HG03159 (cell line): Measurements from ENCODE around the gene NCK2.
A peak's percentile ranks its signal among the peaks of the same experiment; 100 is the strongest.

Experiments used
- ATAC-seq: cut with Tn5 transposase; IDR thresholded peaks from one replicate; pipeline ENCODE4 v1.9.1; 2021; ENCODE audit warnings: mild to moderate bottlenecking, moderate library complexity; ENCODE audit not compliant: unreplicated experiment

Gene NCK2

DNA sequence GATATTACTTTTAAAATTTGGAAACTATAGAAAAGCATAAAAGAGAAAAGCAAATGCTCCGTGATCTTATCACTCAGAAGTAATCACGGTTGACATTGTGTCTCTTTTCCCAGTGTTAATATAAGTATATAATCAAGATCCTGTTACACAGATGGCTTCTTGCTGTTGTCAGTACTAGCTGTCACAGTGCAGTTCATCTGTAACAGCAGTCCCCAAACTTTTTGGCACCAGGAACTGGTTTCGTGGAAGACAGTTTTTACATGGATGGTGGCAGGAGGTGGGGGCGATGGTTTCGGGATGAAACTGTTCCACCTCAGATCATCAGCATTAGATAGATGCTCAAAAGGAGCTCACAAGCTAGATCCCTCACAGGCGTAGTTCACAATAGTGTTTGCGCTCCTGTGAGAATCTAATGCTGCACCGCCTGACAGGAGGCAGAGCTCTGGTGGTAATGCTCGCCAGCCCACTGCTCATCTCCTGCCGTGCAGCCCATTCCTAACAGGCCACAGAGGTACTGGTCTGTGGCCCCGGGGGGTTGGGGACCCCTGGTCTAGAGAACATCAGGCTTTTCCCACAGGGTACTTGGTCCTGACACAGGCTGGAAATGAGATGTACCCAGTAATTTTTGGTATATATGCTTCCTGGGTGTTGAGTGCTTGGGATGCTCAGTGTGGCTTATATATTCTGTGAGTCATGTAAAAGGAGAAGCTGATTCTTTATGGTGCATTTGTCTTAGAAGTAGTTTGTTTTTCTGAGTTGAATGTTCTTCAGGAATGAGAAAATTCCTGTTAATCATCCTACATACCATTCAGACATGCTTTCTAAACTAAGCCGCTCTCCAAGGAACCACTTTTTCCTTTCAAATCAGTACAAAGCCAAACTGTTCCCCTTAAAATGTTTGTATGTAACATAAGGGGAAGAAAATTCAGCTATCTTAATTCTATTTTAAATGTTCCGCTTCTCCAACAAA is 121.8 kb downstream of the NCK2 start:
- ATAC-seq, result no peak

DNA sequence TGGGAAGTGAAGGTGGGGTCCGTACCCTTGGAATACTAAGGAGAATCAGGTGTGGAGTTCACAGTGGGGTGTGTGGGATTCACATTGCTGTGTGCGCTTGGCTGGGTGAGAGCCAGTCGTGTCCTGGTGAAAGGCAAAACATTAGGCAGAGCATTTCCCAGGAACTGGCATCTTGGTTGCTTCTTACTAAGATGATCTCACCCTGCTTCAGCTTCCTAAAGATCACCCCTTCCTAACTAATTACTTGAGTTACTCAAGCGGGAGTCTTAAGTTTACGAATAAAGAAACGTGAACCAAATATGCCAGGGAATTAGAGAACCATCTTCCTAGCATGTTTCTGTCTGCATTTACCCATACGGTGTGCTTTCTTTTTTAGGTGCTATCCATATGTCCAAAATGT is 122.9 kb downstream of the NCK2 start:
- no peak for ATAC-seq

GRCh38 chr2:105868060-105868459 is 123.3 kb downstream of the NCK2 start:
- no peak for ATAC-seq

DNA sequence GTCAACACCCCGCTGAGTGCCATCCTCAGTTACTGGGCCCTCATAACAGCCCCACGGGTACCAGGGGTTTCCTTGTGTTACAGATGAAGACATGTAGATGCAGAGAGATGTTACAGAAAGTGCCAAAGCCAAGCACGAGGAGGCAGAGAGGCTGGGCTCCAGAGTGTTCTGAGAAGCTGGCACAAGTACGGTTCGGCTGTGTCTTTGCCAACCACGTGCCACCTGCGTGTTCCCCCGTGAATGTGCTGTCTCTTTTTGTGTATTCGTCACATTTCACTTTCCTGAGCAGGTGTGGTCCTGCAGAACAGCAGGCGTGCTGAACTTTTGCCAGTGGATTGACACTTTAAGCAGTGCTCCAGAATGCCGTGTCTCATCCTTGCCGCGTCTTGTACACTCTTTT is 124.6 kb downstream of the NCK2 start:
- ATAC-seq, result no peak

DNA sequence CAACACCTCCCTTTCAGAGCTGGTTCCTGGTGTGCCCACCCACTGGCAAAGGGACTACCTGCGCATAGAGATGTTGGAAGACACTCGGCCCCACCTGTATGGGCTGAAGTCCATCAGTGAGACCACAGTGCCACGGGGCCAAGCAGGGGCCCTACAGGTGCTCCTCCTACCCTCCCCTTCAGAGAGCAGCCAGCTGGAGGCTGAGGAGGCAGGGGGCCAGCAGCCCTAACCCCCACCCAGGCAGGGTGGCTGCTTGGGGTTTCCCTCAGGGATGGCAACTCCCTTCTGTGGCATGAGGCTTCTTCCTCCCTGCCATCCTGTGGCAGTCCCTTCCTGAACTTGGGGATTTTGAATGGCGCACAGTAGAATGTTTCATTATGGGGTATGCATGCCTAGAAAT is 125.3 kb downstream of the NCK2 start:
- ATAC-seq, result no peak

- no peak for ATAC-seq
Observed at GRCh38 chr2:105870858-105871257, 126.1 kb downstream of the NCK2 start.

GRCh38 chr2:105872142-105872728 is 127.5 kb downstream of the NCK2 start:
- ATAC-seq, result no peak

DNA sequence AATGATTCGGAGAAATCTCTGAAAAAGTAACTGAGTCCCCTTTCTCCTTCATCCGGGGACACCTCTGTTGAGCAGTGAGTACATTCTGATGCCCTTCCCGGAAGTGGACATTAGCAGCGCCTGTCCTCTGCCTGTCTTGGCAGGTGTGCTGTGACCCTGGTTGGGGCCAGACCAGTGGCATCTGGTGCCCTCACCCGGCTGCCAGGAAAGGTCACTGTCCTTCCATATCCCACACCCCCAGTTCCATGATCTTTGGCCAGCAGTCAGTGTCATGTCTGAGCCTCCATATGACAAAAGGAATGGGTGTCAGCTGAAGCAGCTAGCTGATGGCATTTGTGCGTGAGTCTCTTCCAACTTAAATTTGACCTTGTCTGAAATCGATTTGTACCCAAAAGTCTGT is 128.1 kb downstream of the NCK2 start:
- no peak for ATAC-seq

DNA sequence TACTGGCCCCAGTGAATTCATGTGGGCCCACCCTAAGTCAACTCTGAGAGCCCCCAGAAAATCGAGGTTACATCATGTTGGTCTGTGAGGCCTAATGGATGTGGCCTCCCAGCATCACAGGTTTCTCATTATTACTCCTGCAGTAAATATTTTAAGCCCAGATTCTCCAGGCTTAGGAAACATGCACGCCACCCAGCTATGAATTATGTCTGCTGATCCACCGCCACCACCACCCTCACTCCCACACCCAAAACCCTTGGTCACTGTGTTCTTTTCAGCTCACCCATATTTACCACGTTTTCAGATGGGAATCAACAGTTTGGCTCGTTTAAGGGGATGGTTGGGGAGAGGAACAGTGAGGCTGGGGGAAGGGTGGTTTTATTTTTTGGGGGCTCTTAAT is 128.6 kb downstream of the NCK2 start:
- ATAC-seq, result peak; percentile 9

DNA sequence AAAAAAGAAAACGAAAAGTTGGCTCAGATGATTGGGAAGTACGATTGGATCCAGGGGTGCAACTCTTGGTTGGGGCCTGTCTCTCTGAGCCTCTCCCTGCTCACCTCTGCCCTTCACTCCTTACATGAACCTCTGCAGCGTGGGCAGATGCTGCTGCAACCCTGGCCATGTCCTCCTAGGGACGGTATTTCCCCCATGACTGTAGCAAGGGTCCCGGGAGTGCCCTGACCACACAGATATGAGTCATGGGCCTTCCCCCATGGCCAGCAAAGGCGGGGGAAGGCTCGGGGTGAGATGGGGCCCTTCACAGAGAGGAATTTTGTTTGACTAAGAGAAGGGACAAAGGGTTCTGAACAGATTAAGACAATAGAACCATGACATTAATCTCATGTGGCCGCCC is 129.0 kb downstream of the NCK2 start:
- peak; percentile 84 for ATAC-seq

DNA sequence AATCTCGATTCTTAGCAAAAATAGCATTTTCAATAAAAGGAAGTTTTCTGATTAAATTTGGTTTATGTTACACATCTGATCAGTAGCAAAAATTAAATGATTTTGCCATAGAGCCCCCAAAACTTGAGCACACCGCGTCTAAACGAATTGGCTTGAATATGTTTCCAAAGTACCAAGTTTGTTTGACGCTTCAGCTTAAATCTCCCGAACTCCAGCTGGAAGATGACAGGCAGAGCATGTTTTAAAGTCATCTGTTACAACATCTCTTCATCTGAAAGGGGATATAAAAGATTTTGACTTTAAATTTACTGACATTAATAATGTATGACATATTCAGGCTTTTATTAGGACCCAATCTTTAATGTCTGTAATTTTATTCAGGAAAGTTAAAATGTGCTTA is 129.8 kb downstream of the NCK2 start:
- ATAC-seq, result no peak

- ATAC-seq, result no peak
Observed at GRCh38 chr2:105875241-105875640, 130.5 kb downstream of the NCK2 start.

DNA sequence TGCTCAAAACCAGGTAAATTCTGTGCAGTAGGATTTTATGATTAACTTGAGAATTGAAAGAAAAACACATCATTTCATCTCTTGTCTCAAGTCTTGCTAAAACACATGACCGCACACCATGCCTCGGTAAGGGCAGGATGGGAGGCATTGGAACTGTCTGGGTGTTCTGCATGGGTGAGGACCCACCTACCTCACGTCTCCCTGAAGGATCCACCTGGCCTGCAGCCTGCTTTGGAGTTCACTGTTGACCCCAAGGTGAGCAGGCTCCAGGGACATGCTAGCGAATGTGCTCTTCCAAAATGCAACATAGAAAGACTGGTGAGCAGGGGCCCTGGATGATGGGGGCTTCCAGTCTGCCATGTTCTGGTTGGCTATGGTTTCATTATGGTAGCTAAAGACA is 131.5 kb downstream of the NCK2 start:
- no peak for ATAC-seq

- ATAC-seq, result no peak
Observed at GRCh38 chr2:105877945-105878344, 133.2 kb downstream of the NCK2 start.

DNA sequence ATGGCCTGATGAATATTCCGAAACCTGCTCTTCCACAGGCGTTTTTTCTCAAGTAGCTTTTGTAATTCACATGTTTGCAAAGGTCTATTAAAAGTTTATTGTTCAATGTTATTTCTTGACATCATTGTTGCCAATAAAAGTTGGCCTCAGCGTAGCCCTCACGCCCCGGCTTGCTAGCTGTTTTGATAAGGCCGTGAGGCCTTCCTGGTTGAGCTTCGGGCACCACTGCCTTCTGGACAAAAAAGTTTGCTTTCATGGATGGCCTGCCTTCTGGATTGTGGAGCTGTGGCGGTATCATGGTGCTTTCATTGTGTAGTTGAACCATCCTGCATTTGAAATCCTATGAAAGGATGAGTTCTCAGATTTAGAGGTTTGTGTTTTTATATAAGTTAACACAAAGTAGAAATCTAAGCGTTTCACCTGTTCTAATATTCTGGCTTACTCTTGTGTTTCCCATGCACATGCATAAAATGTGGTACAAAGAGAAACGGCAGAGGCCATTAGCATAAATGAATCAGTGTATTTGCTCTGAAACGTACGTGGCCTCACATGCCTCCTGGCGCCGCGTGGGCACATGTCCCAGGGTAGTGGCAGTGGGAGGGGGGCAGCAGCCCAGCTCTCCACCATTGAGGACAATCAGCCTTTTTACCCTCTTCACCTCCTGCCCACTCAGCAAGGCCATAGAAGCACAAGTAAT is 134.5 kb downstream of the NCK2 start:
- ATAC-seq, result no peak

DNA sequence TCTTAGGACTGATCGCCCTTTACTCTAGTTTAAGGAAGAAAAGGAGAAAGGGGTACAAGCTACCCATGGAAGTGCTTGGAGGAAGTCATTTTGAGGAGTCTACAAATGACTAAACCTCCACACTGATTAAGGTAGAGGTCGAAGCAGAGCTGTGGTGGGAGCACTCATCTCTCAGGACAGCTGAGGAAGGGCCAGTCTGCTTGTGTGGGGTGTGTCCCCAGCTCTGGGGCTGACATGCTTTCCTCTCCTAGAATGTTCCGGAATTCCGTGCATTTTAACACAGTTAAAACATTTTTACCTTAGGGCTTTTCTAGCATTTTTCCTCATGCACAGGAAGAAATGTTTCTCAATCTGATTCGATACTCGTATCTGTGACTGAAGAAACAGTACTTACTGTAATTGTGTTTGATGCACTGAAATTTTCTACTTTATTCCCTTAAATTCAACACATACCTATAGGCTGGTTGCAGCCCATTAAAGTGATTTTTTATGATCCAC is 135.1 kb downstream of the NCK2 start:
- ATAC-seq, result no peak

- no peak for ATAC-seq
Observed at GRCh38 chr2:105880637-105881036, 135.9 kb downstream of the NCK2 start.

GRCh38 chr2:105881286-105882136 is 136.8 kb downstream of the NCK2 start:
- ATAC-seq, result no peak

GRCh38 chr2:105882341-105882740 is 137.6 kb downstream of the NCK2 start:
- no peak for ATAC-seq

DNA sequence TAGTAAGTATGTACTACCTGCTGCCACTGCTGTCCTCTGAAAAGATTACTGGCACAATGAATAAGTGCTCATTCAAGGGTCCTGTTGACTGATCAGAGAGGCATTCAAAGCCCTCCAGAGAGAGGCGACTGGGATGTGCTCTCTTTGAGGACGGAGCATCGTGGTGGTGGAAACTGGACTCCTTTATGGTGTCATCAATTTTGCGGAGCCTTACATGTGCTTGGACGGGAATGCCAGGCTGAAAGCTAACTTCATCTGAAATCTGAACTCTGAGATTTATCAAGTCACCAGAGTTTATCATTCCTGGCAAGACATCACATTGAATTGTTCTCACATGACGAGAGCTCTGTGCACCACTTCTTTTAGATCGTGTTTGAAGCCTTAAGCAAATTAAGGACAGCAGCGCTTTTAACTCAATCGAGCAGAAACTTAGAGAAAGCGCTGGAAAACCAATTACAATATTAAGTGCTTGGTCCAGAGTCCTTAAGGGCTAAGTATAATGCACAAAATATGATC is 138.3 kb downstream of the NCK2 start:
- ATAC-seq, result no peak
